Activated T-helper 17 cell treated with anti-CD3 and anti-CD28 coated beads, Interleukin-2, amount 50 U/mL, for 72 hours (primary cell): ENCODE data around the gene DSCAM. TPM values are rescaled to one million over a fixed set of nuclear protein-coding genes. Genes with fewer than 3 reads are reported as not detected.

Source experiments
- ATAC-seq: fragments of 150-1000 bp; cut with Tn5 transposase; replicated peaks from 2 replicates; pipeline ENCODE4 v1.10.0; 2021; ENCODE audit warnings: mild to moderate bottlenecking, moderate library complexity
- H3K27ac Mint-ChIP-seq: one replicate; pipeline ENCODE4 v1.8.0; 2022; ENCODE audit warnings: mixed read lengths
- H3K27me3 Mint-ChIP-seq: one replicate; pipeline ENCODE4 v1.8.0; 2022; ENCODE audit warnings: mixed read lengths
- H3K36me3 Mint-ChIP-seq: one replicate; pipeline ENCODE4 v1.8.0; 2022; ENCODE audit warnings: low read depth, mild to moderate bottlenecking, mixed read lengths
- H3K4me1 Mint-ChIP-seq: one replicate; pipeline ENCODE4 v1.8.0; 2022; ENCODE audit warnings: mixed read lengths
- H3K4me3 Mint-ChIP-seq: one replicate; pipeline ENCODE4 v1.8.0; 2022; ENCODE audit warnings: mild to moderate bottlenecking, mixed read lengths
- H3K9me3 Mint-ChIP-seq: one replicate; pipeline ENCODE4 v1.8.0; 2022; ENCODE audit warnings: mixed read lengths
- total RNA-seq, 2 donors: library from RNA; stranded (reverse); gene quantifications; one replicate each; pipeline ENCODE4 v1.2.3, GENCODE V29; 2022

DSCAM gene
- total RNA-seq, 2 donors from 2014 or later: not detected

DNA sequence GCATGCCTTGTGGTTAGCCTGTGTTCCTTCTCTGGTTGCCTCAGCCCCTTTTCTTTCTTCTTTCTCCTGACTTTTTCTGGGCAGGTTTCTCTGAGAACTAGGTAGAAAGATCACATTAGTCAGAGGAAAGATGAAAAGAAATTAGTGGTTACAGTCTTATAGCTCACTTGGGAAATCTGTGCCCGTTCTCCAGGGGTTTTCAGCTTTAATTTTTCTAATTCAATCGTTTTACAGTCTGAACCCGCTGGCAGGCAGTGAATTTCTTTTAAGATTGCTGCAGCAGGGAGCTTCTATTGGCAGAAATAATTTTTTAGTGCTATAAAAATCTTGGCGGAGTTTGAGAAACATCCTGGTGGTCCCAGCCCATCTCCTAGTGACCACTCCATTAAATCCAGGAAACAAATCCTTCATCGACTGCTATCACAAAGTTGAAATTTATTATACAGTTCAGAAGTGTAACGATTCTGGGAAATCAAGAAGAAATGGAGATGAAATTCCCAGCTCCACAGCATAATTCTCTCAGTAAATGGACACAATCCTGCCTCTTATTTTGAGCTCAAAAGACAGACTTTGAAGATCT is 866.6 kb downstream of the DSCAM start:
- Mint-ChIP-seq H3K27ac (no peak overlapping the region), H3K4me3 (no peak overlapping the region), H3K4me1 (no peaks in the 10 kb centered on the region), H3K27me3 (peaks cover 4% of the 10 kb centered on the region), H3K9me3 (peaks cover 7% of the 10 kb centered on the region), H3K36me3 (no peaks in the 10 kb centered on the region)
- no peak for ATAC-seq

DNA sequence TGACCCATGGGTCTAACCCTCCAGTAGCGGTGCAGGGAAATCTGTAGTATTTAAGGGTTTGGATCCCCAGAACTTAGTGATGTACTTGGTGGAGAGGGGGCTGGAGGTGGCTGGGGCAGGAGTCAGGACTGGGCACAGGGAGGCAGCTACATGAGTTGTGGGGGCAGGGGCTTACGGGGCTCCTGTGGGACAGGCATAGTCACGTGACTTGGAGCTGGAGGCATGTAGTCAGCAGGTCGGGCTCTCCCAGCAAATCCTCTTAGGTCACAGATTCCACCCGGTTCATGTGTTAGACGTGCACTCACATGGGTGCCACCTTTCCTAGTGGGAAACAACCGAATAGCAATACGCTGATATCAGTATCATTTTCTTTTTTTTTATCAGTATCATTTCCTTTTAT is 867.6 kb downstream of the DSCAM start:
- peaks cover 4% of the 10 kb centered on the region for H3K9me3 Mint-ChIP-seq
- no peak overlapping the region for H3K27ac Mint-ChIP-seq
- peaks cover 4% of the 10 kb centered on the region for H3K27me3 Mint-ChIP-seq
- ATAC-seq: no peak
- H3K4me3 Mint-ChIP-seq: no peak overlapping the region
- no peaks in the 10 kb centered on the region for H3K4me1 Mint-ChIP-seq
- no peaks in the 10 kb centered on the region for H3K36me3 Mint-ChIP-seq

DNA sequence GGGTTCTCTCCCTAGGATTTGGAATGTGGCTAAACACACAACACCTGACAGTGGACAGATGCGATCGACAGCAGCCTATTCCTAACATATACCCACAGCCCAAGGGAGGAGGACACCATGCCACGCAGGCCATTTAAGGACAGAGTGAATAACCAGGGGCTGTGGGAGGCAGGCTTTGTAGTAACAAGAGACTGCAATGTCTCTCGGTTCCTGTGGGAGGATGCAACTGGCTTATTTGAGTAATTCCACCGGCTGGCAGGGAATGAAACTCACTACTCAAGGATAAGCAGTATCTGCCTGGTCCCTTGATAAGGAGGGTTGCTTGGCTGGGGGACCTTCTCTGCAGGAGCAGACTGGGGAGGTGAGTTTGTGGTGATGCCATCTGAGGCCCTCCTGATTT is 870.2 kb downstream of the DSCAM start:
- Mint-ChIP-seq H3K4me3 (no peak overlapping the region), H3K36me3 (no peaks in the 10 kb centered on the region), H3K9me3 (peaks cover 4% of the 10 kb centered on the region), H3K27ac (no peak overlapping the region), H3K27me3 (peaks cover 4% of the 10 kb centered on the region), H3K4me1 (no peaks in the 10 kb centered on the region)
- ATAC-seq: no peak

DNA sequence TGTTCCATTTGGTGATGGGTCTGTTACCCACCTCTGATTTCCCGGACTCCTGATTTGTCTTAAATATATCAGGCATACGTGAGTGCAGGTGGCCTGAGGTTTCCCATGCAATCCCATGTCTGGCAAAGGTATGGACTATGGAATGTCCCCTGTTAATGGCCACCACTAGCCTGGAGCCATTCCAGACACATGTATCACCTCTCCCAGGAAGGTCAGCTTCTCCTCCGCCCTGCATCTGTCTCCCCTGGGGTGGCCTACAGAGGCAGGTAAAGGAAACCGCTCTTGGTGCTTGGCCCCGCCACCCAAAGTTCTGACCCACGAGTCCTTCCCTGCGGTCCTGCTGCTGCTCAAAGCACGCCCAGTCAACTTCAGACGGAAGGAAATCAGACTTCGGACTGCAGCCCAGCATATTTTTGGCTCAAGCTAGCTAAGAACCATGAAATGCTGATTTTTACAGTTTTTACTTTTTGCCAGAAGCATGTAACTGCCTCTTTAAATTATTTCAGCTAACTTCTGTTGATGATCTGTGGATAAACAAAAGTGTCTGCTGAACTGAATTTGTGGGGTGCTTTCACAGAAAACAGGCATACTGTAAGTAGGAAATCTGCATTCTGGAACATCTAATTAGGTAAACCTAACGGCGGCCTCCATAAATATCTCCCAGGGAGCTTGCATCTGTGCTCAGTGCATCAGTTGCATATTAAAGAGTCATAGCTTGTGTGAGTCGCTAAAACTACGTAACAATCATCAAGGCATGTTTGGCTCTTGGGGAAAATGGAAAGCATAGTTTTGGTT is 873.8 kb downstream of the DSCAM start:
- peaks cover 4% of the 10 kb centered on the region for H3K27me3 Mint-ChIP-seq
- no peak overlapping the region for H3K4me3 Mint-ChIP-seq
- H3K9me3 Mint-ChIP-seq: peaks cover 4% of the 10 kb centered on the region
- H3K36me3 Mint-ChIP-seq: no peaks in the 10 kb centered on the region
- no peaks in the 10 kb centered on the region for H3K4me1 Mint-ChIP-seq
- ATAC-seq: no peak
- H3K27ac Mint-ChIP-seq: no peak overlapping the region

DNA sequence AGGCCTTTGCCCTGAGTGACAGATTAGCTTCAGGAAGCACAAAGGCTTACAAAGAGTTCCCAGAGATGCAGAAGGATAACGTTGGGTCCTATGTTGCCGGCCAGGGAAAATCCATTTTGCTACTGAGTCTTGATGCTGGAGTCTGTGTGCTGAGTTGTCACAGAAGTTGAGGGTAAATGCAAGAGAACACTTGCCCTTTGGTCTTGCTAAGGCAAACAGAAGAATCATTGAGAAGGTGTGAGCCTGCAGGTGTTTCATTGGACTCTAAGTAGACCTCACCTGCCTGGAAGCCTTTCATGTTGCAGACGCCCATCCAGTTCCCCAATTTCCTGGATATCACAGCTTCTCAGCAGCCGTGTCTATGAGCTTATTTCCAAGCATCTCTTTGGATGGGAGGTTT is 874.5 kb downstream of the DSCAM start:
- ATAC-seq: no peak

DNA sequence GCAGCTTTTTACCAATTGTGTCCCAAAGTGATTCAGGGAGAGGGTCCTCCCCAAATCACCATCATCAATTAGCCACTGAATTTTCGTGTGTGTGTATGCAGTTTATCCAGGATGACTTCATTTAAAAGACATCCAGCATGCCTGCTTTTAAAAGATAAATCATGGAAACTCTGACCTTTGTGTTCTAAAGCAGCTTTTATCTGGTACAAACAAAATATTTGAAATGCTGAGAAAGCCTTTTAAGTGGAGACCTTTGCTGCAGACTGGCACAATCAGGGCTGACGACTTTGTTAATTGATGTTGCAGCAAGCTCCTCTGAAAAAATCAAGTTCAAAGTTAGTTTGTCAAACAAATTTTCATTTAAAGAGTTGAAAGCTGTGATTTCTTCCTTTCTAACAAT is 875.0 kb downstream of the DSCAM start:
- H3K36me3 Mint-ChIP-seq: no peaks in the 10 kb centered on the region
- no peak overlapping the region for H3K4me3 Mint-ChIP-seq

More for the DNA sequence above, 874.5 kb downstream of the DSCAM start:
- Mint-ChIP-seq H3K4me3 (no peak overlapping the region), H3K9me3 (peaks cover 8% of the 10 kb centered on the region), H3K4me1 (no peaks in the 10 kb centered on the region), H3K36me3 (no peaks in the 10 kb centered on the region), H3K27me3 (peaks cover 4% of the 10 kb centered on the region), H3K27ac (no peak overlapping the region)

DNA sequence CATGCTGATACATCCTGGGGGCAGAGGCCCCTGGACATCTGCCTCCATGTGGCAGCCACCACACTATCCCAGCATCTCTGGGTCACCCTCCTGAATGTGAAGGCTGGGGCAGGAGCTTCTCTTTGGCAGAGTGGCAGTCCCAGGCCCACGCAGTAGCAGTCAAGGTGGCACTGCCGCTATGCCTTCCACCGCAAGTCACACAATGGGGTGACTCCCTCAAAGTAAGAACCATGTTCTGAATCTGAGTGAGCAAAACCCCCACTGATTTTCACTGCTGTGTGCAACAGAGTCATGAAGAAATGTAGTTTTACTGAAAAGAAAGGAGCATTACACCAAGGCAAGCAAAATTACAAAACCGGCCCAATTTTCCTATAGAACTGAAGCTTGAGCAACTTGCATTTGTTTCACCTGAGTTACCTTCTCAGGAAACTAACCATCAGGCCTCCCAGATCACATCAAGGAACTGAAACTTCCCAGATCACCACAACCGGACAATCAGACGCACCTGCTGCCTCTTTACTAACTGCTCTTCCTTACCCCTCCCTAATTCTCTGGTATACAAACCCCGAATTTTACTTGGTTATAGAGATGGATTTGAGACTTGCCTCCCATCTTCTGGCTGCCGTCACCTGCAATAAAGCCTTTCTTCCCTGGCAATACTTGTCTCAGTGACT is 877.1 kb downstream of the DSCAM start:
- Mint-ChIP-seq H3K27me3 (no peaks in the 10 kb centered on the region), H3K36me3 (no peaks in the 10 kb centered on the region), H3K4me3 (no peak overlapping the region), H3K4me1 (no peaks in the 10 kb centered on the region), H3K9me3 (peaks cover 4% of the 10 kb centered on the region), H3K27ac (no peak overlapping the region)
- ATAC-seq: no peak

More for the DNA sequence above, 875.0 kb downstream of the DSCAM start:
- Mint-ChIP-seq H3K27me3 (peaks cover 4% of the 10 kb centered on the region), H3K4me1 (no peaks in the 10 kb centered on the region), H3K9me3 (peaks cover 8% of the 10 kb centered on the region), H3K27ac (no peak overlapping the region)
- ATAC-seq: no peak

DNA sequence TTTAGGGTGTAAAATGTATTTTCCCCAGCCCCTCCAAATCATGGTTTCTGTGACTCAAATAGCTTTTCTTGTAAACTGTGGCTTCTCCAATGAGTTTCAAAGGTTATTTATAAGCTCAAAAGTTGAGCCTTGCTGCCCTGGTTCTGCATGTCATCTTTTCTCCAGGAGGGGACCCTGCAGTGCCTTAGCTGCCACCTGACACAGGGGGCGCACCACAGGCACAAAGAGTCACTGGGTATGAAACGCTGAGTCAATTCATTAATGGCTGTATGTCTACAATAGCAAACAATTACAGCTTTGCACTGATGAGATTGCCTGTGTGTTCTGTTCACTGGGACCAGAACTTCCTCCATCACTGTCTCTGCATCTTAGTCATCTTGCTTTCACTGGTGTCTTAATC is 878.9 kb downstream of the DSCAM start:
- Mint-ChIP-seq H3K4me3 (no peak overlapping the region), H3K9me3 (peaks cover 9% of the 10 kb centered on the region), H3K36me3 (no peaks in the 10 kb centered on the region), H3K27me3 (no peaks in the 10 kb centered on the region), H3K4me1 (no peaks in the 10 kb centered on the region), H3K27ac (no peak overlapping the region)
- no peak for ATAC-seq

DNA sequence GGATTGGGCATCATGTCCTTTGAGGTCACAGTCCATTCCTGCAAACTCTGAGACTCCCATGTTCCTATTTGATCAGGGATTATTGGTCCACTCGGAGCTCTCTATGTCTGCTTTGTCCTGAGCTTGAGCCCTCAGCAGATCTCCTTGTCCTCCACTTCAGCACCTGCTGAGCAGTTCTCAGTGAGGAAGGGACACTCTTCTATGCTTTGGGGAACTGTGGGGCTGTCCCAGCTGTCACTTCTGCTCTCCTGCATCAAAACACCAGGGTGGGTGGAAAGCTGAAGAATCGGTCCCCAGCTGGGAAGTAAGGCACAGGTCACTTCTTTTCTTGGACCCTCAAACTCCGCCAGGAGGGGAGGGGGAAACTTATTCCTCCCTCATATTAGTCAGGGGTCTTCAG is 880.2 kb downstream of the DSCAM start:
- Mint-ChIP-seq H3K9me3 (peaks cover 14% of the 10 kb centered on the region), H3K4me1 (no peaks in the 10 kb centered on the region), H3K27me3 (no peaks in the 10 kb centered on the region), H3K27ac (no peak overlapping the region), H3K4me3 (no peak overlapping the region), H3K36me3 (no peaks in the 10 kb centered on the region)
- ATAC-seq: no peak

DNA sequence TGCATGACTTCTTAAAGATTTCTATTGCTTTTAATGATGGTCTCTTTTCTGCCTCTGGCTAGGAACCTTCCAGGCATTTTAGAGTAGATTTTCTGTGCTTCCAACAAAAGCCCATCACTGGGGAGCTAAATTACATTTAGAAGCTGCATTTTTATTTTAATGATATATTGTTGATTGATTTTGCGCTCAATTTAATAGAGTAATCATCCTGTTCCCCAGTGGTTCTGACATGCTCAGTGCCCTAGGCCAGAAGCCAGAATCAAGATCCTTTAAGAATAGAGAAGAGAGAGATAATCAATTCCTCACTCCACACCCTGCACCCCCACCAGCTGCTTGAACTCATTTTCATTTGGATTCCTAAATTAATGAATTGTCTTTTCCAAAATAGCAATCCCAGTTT is 881.9 kb downstream of the DSCAM start:
- H3K27me3 Mint-ChIP-seq: no peaks in the 10 kb centered on the region
- ATAC-seq: no peak
- H3K4me1 Mint-ChIP-seq: no peaks in the 10 kb centered on the region
- peaks cover 17% of the 10 kb centered on the region for H3K9me3 Mint-ChIP-seq
- no peaks in the 10 kb centered on the region for H3K36me3 Mint-ChIP-seq
- H3K4me3 Mint-ChIP-seq: no peak overlapping the region
- H3K27ac Mint-ChIP-seq: no peak overlapping the region

DNA sequence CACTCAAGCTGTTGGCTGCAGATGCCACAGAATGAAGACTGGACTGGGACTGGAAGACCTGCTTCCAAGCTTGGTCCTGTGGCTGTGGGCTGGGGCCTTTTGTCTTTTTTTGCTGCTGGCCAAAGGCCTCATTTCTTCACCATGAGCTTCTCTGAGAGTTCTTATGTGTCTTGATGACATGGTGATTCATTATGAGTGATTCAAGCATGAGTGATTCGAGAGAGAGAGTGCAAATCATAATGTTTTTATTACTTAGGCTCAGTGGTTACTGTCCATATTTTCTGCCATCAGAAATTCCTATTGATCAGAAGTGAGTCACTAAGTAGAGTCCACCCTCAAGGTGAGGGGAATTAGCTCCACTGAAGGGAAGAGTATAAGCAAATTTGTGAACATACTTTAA is 885.7 kb downstream of the DSCAM start:
- H3K27ac Mint-ChIP-seq: no peak overlapping the region
- no peaks in the 10 kb centered on the region for H3K27me3 Mint-ChIP-seq
- ATAC-seq: no peak
- no peaks in the 10 kb centered on the region for H3K4me1 Mint-ChIP-seq
- H3K36me3 Mint-ChIP-seq: no peaks in the 10 kb centered on the region
- H3K4me3 Mint-ChIP-seq: no peak overlapping the region
- H3K9me3 Mint-ChIP-seq: peaks cover 15% of the 10 kb centered on the region
